IPS-18c (cell line): ENCODE measurements around the gene CSF3R.
"Not testable (repeated sequence)": the region's sequence is repeated elsewhere in the genome, so short reads cannot be mapped to it uniquely, and the experiment has no call there.

Experiments
- H3K4me3 ChIP-seq: 2 replicates; pipeline ENCODE4 v1.7.0; 2013; ENCODE audit warnings: low read depth, mild to moderate bottlenecking, low read length, moderate library complexity; ENCODE audit not compliant: insufficient read depth
- H3K9me3 ChIP-seq: one replicate; pipeline ENCODE4 v1.6.1; 2013; ENCODE audit warnings: mild to moderate bottlenecking, low read length, moderate library complexity; ENCODE audit not compliant: control insufficient read depth, insufficient read depth

Gene CSF3R

DNA sequence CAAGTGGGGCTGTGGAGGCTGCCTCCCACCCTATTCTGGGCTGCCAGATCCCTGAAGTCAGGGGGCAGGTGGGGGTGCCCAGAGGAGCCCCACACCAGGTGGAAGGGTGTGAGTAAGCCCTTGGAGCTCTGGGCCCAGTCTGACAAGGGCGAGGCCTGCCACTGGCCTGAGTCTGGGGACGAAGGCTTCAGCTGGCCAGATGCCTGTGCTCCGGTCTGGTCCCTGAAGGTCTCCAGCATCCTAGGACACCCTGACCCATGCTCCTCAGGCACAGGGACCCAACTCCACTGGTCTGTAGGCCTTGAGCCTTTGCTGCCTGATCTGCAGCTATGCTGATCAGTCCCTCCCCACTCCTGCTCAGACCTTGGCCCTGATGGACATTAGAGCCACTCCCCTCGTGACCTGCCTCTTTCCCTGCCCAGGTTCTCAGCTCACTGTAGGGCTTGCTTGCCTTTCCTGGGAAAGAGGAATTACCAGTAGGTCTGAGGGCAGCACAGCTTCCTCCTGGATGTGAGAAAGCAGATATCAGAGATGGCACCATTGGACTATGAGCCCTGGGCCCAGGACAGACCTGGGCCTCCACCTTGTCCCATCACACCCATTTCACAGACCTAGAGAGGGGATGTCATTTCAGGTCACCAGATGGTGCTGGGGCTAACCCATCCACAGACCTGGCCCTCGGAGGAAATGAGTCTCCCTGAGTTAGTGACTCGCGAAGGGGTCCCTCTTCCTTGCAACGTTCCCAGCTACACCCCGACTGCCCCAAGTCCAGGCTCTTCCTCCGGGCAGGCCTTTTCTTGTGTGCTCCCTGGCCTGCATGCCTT lies 32.8 kb upstream of the CSF3R start:
- Histone ChIP-seq H3K9me3 (no peaks in the 10 kb centered on the region), H3K4me3 (no peak overlapping the region)

DNA sequence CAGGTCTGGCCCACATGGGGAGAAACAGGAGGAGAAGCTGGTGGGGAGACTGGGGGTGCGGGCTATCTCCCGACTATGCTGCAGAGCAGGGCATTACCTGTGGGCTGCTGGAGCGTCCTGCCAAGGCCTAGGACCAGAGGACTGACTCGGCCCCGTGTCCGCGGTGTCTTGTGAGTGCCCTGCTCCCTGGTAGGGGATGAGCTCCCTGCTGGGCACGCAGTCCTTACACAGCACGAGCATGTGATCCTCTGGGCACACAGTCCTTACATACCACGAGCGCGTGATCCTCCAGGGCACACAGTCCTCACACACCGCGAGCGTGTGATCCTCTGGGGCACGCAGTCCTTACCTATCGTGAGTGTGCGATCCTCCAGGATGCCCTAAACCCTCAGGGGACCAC lies 31.8 kb upstream of the CSF3R start:
- Histone ChIP-seq H3K4me3 (no peak overlapping the region), H3K9me3 (no peaks in the 10 kb centered on the region)

DNA sequence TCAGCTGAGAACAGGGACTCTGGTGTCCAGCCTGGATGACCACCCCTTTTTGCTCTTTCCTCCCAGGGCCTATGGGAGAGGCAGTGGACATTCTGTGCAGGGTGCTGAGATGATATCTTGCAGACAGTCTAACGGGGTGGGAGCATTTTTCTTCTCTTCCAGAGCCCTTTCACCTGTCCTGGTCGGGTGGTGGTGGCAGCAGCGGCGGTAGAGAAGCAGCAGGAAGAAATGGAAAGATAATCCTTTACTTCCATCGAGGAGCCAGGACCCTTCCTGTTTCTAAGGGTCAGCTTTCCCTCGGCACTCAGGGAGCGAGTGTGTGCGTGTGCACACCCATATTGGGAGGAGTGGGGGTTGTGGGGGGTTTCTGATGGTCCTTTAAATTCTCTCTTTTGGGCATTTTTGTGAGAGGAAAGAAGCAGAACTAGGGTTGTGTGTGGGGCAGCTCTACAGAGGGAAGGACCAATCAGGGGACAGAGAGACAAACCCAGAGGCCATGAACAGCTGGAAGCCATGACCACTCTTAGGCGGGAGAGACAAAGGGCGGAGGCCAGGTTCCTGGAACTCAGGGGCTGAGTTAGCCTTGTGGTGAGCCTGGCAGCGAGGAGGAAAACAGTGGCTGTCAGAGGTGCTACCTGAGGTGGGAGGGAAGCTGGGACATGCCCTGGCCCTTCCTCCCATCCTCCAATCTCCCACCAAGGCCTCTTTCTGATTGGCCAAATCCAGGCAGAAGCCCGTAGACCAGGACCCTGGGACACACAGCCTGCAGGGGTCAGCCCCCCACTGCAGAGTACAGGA lies 31.2 kb upstream of the CSF3R start:
- no peaks in the 10 kb centered on the region for H3K9me3 ChIP-seq
- no peak overlapping the region for H3K4me3 ChIP-seq

DNA sequence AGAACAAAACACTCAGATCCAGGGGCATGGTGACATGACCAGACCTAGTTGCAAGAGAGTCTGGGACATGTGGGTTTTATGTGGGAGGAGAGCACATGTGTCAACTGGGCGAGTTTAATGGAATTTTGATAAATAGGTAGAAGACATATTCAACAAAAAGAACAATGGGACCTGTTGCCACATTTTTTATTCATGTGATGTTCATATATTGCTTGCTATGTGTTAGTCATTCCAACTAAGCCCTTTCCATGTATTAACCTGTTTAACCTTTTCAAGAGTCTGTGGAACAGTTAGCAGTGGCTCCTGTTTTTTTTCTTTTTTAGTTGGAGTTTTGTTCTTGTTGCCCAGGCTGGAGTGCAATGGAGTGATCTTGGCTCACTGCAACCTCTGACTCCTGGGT lies 30.1 kb upstream of the CSF3R start:
- peaks cover 3% of the 10 kb centered on the region for H3K9me3 ChIP-seq
- H3K4me3 ChIP-seq, result no peak overlapping the region

DNA sequence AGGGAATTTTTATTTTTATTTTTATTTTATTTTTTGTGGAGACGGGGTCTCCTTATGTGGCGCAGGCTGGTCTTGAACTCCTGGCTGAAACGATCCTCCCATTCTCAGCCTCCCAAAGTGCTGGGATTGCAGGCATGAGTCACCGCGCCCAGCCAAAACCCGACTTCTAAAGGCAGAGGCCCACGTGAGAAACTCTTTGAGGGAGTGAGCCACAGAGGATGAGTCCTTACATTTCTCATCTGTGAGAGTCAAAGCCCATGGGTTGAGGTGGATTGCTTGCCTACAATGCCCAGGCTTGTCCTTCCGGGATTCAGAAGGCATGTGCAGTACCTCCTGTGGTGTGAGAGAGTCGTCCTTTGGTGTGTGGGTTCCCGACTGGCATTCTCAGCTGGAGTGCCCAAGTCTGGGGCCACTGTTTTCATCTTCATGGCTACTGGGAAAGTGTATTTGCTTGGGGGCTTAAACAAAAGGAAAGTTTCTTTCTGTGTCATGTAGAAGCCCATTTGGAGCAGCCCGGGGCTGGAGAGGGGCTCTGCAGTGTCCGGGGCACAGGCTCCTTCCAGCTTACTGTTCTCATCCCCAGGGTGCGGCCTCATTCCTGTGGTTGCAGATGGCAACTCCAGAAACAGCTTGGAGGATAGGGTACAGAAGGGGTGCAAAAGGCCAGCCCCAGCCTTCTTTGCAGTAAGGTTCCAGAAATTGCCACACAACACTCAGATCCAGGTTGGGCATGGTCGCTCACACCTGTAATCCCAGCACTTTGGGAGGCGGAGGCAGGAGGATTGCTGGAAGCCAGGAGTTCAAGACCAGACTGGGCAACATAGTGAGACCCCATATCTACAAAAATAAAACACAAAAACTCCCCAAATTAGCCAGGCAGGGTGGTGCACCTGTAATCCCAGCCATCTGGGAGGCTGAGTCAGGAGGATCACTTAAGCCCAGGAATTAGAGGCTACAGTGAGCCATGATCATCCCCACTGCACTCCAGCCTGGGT lies 29.4 kb upstream of the CSF3R start:
- Histone ChIP-seq H3K9me3 (peaks cover 3% of the 10 kb centered on the region), H3K4me3 (no peak overlapping the region)

DNA sequence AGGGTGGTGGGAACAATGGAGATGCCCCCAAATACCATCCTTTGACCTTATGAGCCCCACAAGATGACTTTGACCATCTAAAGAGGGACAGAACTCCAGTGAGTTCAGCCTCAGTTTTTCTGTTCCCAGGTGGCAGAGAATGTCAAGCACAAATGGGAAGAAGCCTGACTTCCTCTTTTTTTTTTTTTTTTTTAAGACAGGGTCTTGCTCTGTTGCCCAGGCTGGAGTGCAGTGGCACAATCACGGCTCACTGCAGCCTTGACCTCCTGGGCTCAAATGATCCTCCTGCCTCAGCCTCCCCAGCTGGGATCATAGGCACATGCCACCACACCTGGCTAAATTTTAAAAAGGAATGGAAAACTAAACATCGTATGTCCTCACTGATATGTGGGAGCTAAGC lies 28.5 kb upstream of the CSF3R start:
- not testable (repeated sequence) for H3K9me3 ChIP-seq, H3K4me3 ChIP-seq

DNA sequence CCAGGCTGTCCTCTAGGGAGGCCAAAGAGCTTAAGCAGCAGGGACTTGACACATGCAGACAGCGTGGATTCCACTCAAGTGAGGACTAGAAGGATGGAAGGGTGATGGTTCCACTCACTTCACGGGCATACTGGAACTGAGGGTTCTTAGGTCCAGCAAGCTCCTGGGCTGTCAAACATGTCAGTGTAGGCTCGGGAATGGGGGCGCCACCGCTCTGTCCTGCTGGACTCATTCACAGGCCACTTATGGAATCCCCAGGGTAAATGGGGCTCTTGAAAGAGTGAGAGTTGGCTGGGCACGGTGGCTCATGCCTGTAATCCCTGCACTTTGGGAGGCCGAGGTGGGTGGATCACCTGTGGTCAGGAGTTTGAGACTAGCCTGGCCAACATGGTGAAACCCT lies 27.7 kb upstream of the CSF3R start:
- Histone ChIP-seq H3K4me3 (no peak overlapping the region), H3K9me3 (peaks cover 3% of the 10 kb centered on the region)

DNA sequence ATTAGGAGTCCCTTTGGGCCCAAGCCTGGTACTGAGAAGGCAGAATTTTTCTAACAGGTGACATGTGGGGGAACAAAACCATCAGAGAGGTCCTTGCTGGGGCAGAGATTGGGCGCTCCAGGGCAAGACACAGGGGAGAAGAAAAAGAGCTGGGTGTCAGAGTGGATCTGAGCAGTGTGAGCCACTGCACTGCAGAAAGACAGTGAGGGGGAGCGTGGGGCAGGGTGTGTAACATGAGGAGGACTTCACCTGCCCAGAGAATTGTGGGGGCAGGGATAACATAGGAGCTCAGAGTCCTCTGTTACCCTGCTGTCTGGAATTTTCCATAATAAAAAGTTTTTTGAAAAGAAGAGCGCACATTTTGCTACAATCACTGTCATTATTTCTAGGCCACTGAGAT lies 25.5 kb upstream of the CSF3R start:
- Histone ChIP-seq H3K9me3 (peaks cover 3% of the 10 kb centered on the region), H3K4me3 (no peak overlapping the region)

DNA sequence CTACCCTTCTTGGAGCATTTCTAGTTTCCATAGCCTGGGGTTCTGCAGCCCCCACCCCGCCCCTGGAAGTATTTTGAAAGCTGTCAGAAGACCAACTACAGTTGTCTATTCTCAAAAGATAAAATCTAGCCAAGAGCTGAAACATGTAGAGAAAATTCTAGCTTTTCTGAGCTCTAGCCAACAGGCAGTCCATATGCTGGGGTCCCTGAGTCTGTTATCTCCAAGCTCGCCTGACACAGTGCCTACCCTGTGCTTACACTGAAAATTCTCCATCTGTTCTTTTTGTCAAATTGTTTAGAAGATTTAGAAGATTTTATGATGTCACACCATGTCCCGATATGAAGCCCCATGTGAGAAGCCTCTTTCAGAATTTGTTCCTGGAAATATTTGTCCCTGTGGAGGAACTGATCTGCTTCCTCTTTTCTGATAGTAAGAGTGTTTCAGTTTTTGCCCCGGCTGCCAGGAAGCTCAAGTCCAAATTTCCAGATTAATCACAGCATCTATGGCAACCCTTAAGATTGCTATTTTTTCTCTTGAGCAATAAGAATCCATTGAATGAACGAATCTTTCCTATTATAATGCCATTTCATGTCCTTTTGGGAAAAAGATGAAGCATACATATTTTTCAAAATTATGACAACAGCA lies 23.7 kb upstream of the CSF3R start:
- H3K4me3 ChIP-seq, result no peak overlapping the region
- H3K9me3 ChIP-seq, result peaks cover 3% of the 10 kb centered on the region

DNA sequence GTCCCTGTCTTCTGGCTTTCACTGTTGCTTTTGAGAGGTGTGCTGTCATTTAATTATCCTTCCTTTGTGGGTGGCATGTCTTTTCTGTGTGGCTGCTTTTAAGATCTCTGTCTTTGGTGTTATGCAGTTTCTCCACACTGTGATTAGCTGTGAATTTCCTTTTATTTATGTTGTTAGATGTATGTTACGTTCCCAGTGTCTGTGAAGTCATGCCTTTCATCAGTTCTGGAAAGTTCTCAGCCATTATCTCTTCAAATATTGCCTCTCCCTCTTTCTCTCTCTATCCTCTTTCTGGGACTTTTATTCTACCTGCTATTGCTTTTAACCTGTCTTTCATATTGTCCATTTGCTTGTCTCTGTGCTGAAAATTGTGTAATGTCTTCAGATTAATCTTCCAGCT lies 21.0 kb upstream of the CSF3R start:
- H3K9me3 ChIP-seq, result peaks cover 3% of the 10 kb centered on the region
- no peak overlapping the region for H3K4me3 ChIP-seq

DNA sequence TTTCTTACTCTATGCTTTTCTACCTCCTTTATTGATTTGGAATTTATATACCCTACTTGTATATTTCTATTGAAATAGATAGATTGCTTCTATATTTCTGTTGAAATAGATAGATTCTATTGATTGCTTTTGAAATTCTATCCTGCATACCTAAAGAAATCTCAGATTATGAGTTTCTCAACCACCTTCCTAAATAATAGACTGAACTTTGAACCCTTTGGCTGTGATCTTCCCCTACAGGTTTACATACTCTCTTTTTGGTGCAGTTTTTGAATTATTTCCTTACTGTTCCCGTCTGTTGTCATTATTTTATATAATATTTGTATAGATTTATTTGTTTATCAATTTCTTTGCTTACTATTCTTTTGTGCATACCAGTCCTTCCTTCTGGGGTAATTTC lies 20.4 kb upstream of the CSF3R start:
- H3K4me3 ChIP-seq, result no peak overlapping the region
- H3K9me3 ChIP-seq, result no peaks in the 10 kb centered on the region

DNA sequence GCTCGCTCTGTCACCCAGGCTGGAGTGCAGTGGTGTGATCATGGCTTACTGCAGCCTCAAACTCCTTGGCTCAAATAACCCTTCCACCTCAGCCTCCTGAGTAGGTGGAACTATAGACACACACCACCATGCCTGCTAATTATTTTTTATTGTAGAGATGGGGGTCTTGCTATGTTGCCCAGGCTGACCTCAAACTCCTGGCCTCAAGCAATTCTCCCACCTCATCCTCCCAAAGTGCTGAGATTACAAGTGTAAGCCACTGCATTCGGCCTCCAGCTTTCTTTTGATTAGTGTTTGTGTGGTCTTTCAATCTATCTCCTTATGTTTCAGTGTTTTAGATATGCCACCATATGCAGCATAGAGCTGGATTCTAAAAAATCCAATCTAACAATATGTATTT lies 19.9 kb upstream of the CSF3R start:
- no peak overlapping the region for H3K4me3 ChIP-seq
- H3K9me3 ChIP-seq, result no peaks in the 10 kb centered on the region

DNA sequence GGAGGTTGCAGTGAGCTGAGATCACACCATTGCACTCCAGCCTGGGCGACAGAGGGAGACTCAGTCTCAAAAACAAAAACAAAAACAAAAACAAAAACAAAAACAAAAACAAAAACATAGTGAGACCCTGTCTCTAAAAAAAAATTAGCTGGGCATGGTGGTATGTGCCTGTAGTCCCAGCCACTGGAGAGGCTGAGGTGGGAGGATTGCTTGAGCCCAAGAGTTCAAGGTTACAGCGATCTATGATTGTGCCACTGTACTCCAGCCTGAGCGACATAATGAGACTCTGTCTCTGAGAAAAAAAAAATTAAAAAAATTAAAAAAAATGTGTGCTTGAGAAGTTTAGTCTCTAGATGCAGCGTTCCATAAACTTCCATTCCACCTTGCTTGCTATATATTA lies 19.2 kb upstream of the CSF3R start:
- not testable (repeated sequence) for H3K9me3 ChIP-seq, H3K4me3 ChIP-seq

DNA sequence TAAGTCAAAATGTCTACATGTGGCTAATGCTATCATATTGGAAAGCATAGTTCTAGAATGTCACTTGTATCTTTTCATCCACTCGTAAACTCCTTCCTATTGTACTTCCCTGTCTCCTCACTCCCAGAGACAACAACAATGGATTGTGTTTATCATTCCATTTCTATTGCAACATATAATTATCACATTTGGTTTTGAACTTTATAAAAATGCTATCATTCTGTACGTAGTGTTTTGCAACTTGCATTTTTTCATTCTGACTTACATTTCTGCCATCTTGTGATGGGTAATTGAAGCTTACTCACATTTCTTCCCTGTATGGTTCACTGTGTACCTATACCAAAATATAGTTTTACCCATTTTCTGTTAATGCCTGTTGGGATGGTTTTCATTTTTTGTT lies 14.5 kb upstream of the CSF3R start:
- H3K4me3 ChIP-seq, result no peak overlapping the region
- no peaks in the 10 kb centered on the region for H3K9me3 ChIP-seq

DNA sequence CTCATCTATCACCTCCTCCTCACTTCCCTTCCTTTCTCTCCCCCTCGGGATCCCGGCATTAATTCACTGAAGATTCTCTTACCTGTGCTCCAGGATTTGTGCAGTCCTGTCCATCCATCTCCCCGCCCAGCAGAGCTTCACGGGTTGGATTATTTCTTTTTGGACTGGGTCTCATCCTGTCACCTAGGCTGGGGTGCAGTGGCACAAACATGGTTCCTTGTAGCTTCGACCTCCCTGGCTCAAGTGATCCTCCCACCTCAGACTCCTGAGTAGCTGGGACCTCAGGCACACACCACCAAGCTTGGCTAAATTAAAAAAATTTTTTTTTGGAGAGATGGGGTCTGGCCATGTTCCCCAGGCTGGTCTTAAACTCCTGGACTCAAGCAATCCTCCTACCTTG lies 12.3 kb upstream of the CSF3R start:
- no peaks in the 10 kb centered on the region for H3K9me3 ChIP-seq
- H3K4me3 ChIP-seq, result no peak overlapping the region

DNA sequence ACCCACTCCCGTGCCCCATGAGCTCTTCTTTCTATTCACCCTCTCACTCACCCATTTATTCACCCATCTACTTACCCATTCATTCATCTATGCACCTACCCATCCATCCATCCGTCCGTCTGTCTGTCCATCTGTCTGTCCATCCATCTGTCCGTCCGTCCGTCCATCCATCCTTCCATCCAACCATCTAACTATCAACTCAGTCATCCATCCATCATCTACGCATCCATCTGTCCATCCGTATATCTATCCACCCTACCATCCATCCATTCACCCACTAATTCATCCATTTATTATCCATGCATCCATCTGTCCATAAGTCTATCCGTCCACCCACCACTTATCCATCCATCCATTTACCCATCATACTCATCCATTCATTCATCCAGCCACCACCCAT lies 10.8 kb upstream of the CSF3R start:
- Histone ChIP-seq H3K9me3 (no peaks in the 10 kb centered on the region), H3K4me3 (no peak overlapping the region)

DNA sequence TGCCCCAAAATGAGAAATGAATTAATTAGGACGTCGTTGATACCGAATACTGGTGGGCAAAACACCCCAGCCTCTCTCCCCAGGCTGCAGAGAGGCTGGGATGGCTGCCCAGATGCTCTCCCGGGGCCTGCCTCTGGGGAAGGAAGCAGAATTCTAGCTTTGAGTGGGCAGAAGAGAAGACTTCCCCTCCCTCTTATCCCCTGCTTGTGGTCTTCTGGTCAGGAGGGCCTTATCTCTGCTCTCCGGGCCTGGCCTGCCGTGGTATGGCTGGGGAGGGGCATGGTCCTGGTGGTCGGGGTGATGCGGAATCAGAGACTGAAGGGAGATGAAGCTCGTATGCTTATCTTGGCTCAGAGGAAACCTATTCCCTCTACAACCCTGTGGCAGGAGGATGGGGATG lies 9.8 kb upstream of the CSF3R start:
- Histone ChIP-seq H3K4me3 (no peak overlapping the region), H3K9me3 (no peaks in the 10 kb centered on the region)
